Hematopoietic multipotent progenitor cell treated with erythropoietin and hydrocortisone succinate and interleukin-3 and kit ligand, for 4 days (in vitro differentiated cells): Measurements from ENCODE around the gene HBS1L.

ENCODE experiments used
- DNase-seq: peaks from one replicate; pipeline ENCODE4 v3.0.0-alpha.2; 2015

The HBS1L gene

DNA sequence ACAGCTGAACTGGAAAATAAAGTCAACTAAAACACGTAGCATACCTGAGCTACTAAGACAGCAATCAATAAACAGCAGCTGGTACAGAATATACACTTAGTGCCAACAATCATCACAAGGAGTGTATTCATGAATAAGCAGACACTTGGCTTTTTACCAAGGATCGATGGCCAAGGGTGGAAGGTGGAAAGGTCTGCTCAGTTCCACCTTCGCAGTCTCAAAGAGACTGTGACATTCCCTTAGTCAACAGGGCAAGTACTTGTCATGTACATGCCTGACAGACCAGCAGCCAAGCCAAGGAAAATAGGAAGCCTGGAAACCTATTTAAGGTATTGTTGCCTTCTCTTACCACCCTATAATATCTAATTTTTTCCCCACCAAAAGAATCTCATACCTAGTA, 21.4 kb downstream of the HBS1L start:
- no peak for DNase-seq

DNA sequence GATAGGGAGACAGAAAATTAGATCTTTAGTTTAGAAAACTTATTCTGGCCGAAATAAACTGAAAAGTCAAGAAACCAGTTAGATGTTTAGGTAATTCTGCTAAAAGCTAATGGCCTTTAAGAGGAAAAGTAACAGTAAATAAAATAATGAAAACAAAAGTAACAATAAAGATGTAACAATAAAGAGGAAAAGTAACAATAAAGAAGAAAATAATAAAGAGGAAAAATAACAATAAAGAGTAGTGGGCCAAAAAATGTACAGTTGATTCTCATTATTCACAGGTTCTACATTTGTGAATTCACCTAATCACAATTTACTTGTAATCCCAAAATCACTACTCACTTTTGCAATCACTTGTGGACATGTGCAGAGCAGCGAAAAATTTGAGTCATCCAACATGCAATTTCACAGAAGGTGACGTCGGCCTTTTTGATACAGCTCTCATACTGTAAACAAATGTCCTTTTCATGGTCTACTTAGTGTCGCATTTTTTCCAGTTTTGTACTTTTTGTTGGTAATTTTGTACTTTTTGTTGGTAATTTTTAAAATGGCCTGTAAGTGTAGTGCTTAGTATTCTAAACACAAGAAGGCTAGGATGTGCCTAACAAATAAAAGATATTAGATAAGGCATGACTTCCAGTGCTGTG, 24.0 kb downstream of the HBS1L start:
- DNase-seq: no peak

DNA sequence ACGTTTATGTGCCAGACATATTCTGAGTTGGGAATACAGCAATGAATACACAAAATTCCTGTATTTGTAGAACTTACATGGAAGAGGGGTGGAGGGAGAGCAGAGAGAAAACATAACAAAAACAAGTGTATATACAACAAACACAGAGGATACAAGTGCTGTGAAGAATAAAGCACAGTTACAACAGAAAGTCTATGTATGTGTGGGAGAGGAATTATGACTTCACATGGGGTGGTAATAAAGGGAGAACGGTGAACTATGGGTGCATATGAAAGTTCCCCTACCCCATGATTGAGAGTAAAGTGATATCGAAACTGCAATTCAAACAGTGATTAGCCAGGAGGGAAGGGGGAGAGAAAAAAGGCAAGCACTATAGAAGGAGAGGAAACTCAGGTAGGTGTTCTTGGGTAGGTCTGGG, 24.6 kb downstream of the HBS1L start:
- DNase-seq: no peak

DNA sequence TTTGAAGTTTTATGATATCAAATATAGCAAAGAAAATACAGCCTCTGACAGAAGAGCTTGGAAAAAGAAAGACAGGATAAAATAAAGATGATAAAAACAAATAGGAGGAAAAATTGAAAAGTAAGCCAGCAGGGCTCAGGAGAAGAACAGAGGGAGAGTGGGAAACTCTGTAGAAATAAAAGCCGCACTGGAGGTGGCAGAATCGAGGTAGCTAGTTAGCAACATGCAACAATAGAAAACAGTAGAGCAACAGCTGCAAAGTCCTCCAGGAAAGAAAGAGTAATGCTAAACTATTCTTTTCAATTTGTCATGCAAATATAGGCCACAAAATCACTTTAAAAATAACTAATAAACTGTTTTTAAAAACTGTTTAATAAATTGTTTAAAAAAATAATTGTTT, 28.8 kb downstream of the HBS1L start:
- DNase-seq: no peak

DNA sequence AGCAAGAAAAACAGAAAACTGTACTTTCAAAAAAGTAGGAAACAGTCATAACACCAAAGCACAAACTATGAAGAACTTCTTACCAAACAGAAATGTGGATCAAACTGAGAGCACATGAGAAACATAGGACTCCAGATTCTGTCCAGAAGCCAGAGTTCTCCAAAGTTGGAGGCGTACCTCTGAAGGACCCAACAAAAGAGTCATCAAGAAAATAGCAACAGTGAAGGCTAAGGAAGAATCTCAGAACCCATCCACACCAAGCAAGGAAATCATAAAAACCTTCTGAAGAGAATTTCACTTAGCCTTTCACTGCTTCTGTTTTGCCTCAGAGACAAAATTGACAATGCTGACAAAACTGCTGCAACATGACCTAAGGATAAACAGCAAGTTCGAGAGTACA, 29.4 kb downstream of the HBS1L start:
- no peak for DNase-seq

DNA sequence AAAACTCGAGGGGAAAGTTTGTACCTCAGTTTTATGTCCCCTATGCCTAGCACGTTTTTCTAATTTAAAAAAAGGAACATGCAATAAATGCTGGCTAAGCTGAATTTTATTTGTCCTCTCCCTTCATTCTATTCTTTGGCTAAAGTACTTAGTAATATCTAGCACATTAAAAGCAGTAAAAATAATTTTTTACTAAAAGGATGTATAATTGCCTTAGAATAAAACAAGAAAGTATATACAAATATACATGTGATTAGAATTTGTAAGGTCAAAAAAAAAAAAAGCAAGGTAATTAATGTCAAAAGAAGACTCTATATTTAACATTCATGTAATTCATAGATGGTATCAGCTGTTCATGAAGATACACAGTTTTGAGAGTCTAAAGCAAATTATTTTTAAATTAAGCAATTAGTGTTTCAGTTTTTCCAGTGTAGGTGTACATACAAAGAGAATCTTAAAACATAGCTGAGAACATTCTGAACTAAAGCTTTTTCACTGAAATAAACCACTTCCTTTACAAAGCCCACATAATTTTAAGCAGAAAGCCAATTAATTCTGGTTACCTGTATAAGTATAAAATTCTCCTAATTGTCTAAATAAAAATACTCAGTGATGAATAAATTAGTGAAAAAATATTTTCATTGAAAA, 32.4 kb downstream of the HBS1L start:
- DNase-seq: no peak

DNA sequence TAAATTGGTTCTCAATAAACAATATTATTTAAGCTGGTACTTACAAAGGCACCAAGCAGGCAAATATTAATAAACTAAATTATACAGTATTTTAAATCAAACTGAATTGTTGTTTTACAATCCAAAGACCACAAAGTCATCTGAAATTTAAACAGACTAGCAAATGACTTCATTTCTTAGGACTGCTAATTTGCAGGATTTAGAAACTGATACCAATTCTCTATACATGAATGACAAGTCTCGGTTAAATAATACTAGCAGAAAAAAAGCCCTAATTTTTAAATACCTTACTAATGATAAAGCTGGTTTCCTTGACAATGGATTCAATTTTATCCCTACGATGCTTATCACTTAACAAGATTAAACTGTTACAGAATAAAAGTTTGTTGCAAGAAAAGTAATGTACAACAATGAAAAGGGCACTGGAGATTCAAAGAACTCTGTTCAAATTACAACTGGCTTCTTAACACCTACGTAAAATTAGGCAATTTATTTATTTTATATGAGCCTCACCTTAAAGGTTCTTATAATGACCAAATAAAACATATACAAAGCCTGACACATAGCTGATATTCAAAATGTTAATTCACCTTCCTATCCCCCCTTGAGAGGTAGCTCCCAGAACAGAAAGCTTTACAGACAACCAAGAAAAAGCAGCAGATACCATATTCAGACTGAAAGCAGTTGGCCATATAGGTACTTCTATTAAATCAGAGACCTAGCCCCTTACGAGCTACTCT, 33.1 kb downstream of the HBS1L start:
- DNase-seq: no peak

DNA sequence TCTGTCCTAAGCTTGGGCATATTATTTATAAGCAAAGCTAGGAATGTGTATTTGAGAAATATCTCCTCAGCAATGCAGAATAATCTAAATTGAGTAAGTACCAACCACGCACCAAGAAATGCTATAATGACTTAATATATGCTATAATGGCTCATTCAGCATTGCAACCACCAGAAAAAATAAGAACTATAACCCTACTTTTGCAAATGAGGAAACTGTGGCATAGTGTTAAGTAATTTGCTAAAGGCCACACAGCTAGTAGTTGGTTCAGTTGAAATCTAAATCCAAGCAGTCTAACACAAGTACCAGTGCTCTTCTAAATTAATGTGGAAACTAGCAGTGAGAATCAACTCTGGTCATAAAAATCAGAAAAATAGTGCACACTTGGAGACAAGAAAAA, 35.7 kb downstream of the HBS1L start:
- DNase-seq: peak; percentile 63

DNA sequence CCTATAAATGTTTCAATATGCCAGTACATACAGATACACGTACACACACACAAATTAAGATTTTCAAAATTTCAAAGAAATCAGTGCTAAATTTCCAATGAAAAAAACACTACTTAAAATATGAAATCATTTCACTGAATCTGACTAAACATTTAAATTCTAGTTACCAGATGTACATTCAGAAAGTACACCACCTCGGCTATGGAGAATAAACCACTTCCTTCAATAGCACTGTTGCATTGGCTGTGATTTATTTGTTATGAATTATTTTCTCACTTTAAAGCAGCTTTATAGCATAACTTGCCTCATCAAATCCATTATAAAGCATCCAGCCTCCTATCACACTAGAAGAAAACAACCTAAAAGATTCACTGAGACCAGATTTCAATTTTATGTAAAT, 36.6 kb downstream of the HBS1L start:
- no peak for DNase-seq

DNA sequence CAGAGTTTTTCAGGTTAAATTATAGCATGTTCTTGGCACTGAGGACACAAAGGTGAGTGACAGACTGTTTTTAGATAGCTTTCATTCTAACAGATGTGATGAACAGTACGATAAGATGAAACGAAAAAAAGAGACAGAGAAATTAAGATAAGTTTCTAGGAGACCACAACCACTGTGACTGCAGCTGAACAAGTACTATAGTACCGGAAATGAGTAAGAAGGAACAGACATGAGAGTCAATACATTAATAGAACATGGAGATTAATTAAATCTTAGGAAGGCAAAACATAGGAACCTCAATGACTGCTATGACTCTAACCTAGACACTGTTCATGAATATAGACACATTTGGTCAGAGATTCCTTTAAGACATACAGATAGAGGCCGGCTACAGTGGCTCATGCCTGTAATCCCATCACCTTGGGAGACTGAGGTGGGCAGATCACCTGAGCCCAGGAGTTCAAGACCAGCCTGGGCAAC, 40.2 kb downstream of the HBS1L start:
- DNase-seq: peak; percentile 62

DNA sequence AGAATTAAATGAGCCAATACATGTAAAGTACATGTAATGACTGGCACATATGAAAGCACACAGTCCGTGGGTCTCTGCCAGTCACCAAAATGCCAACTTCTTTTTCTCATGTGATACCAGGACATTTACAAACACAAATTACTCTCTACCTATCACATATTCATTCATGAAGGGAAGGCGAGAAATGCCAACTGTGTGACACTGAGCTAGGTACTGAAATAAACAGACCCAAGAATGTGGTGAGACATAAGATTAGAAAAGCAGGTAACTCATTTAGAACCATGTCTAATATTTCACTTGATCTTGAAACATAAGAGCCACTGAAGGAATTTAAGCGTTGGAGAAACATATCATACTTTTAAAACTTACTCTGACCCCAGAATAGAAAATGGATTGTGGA, 41.4 kb downstream of the HBS1L start:
- DNase-seq: no peak

DNA sequence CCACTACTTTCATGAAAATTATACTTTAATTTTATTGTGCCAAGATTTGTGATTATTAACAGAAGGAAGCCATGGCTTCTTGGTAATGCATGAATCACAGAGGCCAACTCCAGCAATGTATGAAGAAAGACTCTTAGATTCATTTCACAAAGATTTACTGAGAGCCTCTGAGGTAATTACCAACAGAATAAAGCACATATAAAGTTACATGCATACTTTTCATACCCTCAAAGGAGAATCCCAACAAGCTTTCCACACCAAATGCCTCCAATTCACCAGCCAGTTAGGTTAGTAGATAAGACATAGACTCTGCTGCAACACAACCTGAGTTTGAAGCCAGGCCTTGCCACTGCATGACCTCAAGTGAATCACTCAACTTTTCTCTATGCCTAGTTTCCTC, 41.9 kb downstream of the HBS1L start:
- DNase-seq: no peak

DNA sequence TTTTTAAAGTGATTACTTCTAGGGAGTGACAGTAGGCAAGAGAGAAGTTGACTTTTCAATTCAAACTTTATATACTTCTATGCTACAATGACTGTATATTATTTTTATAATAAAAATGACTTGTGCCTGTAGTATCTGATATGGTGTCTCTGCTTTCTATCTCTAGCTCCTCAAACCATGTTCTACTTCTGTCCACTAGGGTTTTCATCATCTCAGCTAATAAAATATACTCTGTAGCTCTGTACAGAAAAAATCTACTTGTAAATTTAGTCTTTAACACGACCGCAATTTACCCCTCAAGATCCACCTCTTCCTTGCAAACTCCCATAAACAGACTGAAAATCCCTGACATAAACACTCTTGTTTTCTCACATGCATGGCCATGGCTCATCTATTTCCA, 42.3 kb downstream of the HBS1L start:
- DNase-seq: peak; percentile 35

DNA sequence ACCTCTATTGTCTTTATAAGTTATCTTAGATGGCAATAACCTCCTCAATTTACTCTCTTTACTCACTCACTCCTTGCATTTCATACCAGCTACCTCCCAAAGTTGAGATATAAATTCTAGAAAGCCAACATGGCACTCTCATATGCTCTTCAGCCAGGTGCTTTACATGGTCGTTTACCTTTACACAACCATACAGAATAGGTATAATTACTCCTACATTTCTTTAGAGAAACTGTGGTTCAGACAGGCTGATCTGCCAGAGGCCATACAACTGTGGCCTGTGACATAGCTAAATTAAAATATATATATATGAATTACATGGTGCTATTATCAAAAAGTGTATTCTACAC, 45.7 kb downstream of the HBS1L start:
- DNase-seq: no peak

DNA sequence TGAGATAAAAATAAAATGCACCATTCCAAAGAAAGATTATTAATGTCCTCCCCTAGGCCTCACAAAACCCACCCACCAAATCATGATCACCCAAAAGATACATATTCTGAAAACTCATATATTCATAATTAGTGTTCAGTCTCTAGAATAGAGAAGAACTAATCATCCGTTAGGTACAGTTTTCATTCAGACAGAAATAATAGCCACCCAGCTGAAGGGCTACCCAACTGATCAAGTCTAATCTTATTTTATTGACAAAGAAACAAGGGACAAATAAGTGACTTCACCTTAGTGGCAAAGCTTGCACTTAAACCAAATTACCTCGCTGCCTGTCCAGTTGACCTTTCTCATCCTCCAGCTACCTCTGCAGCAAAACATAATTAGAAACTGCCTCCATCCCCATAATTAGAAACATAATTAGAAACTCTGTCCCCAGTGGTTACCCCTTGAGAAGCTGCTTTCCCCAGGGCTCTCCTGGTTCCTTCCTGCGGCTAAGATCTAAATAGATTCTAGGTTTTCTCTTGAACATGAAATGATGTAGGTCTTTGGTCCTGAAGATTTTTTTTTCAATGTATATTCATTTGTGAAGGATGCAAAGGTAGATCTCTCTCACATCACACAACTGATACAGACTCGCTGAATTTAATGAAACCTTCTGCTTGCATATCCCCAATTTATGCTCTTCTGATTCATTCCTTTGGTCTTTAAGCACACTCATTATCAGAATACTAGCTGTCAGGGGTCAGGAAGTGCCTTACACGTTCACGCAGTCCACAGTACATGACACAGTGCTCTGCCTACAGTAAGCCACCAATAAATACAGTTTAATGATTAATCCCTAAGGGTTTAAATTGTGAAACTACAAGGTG, 46.3 kb downstream of the HBS1L start:
- DNase-seq: no peak

DNA sequence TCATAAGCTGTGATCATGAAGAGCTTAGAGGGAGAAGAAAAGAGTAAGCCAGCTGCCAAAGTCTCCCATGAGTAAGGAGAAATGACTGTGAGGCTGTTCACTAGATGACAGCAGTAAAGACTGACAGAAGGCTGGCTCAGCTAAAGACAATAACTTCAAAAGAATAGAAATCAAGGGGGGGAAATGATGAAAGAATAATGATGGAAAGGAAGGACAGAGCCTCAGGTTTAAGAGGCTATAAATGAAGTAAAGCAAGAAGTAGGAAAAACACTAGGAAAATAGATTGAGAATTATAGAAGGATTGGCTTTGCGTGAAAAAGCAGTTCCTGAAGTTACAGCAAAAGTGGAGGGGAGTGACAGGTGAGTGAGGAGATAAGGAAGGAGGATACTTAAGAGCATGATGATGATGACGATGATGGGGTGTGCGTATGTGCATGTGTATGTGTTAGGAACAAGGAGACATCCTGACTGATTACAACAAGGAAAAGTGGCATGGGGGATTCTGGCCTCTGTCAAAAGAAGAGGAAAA, 48.2 kb downstream of the HBS1L start:
- no peak for DNase-seq

DNA sequence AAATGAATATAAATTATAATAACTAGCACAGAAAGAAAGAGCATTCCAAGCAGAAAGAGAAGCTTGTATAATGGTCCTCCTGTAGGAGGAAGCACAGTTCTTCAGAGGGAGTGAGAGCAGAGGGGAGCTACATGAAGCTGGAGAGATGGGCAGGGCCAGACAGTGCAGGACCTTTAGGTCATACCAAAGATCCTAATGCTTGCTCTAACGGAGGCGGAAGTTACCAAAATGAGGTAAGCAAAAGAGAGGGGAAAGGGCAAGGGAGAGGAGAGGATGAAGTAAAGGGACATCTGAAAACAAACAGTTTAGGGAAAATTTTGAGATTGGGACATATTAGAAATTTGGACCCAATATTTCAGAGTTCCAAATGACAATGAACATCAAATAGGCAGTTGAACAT, 50.2 kb downstream of the HBS1L start:
- peak; percentile 35 for DNase-seq

DNA sequence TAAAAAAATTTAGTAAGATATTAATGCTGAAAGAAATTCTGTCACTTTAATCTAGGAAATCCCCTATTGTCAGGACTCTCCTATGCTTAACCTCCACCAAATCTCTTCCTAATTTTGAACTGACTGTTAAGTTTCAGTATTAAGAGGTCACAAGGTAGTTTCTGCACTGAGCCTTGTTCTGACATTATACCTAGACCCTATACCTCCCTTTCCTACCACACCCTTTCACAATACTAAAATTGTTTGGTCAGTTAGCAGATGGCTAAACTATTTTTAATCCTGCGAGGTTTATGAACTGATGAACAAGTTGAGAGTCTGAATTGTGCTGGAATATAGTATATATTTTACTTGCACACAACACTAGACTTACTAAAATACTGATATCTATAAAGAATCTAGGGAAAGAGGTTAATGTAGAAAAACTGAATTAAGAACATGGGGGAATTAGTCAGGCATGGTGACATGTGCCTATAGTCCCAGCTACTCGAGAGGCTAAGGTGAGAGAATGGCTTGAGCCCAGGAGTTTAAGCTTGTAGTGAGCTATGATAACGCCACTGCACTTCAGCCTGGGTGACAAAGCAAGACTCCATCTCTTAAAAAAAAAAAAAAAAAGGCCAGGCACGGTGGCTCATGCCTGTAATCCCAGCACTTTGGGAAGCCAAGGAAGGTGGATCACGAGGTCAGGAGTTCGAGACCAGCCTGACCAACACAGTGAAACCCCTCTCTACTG, 51.5 kb downstream of the HBS1L start:
- DNase-seq: no peak

DNA sequence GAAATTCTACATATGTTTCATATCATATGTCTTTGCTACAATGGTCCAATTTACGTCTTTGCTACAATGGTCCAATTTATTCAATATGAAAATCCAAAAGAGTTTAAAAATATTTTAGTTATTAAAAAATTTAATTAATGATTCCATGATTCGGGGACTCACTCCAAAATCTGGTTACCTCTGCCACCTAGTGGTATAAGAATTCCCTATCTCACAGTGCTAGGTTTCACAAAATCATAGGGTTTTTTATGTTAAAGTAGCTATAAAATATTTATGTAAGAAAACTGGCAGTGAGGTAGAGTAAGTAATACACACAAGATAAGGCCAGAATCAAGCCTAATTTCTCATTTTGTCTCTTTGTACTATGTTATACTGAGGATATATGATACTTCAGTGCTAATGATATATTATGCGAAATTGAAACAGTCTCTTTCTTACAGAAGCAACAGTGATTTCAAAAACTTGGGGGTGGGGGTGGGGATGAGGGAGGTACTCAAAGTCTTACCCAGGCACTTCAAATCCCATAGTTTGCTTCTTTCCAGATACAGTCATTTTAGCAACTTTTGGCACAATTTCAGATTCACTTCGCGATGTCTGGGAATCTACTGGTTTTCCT, 52.3 kb downstream of the HBS1L start:
- DNase-seq: peak; percentile 71

DNA sequence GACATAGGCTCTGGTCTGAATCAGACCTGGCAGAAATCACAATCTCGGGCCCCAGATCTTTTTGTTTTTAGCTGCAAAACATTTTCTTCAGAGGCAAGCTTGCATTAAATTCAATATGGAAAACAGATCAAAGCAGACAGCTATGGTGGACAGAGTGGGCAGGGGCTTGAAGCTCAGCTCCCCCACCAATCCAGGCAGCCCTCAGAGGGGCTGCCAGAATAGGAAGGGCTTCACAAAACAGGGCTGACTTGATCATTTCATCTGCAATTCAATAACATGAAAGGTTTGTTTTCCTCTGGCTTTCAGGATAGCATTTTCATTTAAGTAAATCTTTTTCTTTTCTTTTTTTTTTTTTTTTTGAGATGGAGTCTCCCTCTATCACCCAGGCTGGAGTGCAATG, 55.5 kb downstream of the HBS1L start:
- DNase-seq: no peak

DNA sequence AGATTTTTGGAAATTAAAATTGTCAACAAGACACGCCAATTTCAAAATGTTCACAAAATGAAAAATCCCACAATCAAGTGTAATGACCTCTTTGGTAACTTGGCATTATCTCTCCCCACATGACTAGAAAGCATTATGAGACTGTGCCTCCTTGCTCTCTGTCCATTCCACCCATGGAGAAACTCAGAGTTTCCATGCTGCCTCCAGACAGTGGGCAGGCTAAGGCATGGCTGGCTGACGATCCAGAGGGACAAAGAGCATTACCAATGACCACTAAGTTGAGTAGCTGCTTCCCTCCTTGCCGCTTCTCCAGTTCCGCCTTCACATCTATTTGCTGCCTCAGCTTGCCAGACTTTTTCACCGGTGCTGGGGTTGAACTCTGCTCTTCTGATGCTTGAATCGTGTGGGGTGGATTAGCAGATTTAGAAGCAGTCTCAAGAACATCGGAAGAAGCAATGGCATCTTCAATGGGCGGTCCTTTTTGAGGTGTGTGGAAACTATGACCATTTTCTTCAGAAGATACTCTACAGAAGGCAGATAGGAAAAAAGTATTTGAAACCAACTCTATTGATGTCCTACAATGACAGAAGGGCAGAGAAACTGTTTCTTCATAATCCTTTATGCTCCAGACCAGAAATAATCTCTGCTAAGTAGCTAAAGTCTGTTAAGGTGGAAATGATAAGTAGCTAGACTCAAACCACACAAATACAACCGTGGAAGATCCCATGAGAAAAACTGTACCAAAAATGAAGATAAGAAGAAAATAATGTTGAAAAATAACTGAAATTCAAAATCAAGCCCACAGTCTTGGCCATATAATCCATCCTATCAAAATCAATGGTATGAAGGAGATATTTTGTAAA, 57.3 kb downstream of the HBS1L start:
- peak; percentile 70 for DNase-seq
